Measurements from ENCODE around the gene UBE4A. TPM values are rescaled to one million over a fixed set of nuclear protein-coding genes. Genes with fewer than 3 reads are reported as not detected.

The UBE4A gene
- total and polyA plus RNA-seq, 10 of the 15 experiments (the other 5 are each of a cell fraction or from before 2014, with no cell fraction given), result 6.2 to 39.6 (median 30.3) TPM

GRCh38 chr11:118443590-118444218, 84.3 kb downstream of the UBE4A start (continued):
- TF ChIP-seq BCL3 (IDR thresholded peaks at IDR 0.05; ENCODE audit: borderline replicate concordance, insufficient read depth, low read depth, low read length, poor library complexity, severe bottlenecking) (peak; percentile 77), RBBP5 (conservative IDR thresholded peaks at IDR 0.05) (no peak), MLLT1 (IDR thresholded peaks at IDR 0.05) (no peak), HDGF (IDR thresholded peaks at IDR 0.05) (no peak), IKZF2 (IDR thresholded peaks at IDR 0.05) (peak; percentile 26 to 50; a peak in 3 of 4 replicates), SRF (IDR thresholded peaks at IDR 0.05; ENCODE audit: low read depth in 2 of 2, low read length in 2 of 2) (no peak), EGR1 (IDR thresholded peaks at IDR 0.05; ENCODE audit: borderline replicate concordance in 1 of 2, low read depth in 2 of 2, low read length in 2 of 2) (no peak), CHD1 (IDR thresholded peaks at IDR 0.05; ENCODE audit: low read depth, low read length) (no peak), GATAD2B (conservative IDR thresholded peaks at IDR 0.05; ENCODE audit: low read depth) (no peak), MEF2B (IDR thresholded peaks at IDR 0.05; ENCODE audit: partially characterized antibody, poor library complexity, severe bottlenecking) (no peak), POLR2AphosphoS2 (IDR thresholded peaks at IDR 0.05; ENCODE audit: low read depth, low read length) (no peak), RUNX3 (IDR thresholded peaks at IDR 0.05; ENCODE audit: low read length) (peak; percentile 59; the same call in 1 of the 2 replicates), PBX3 (IDR thresholded peaks at IDR 0.05; ENCODE audit: insufficient replicate concordance, low read depth, low read length) (no peak), ASH2L (IDR thresholded peaks at IDR 0.05; ENCODE audit: borderline replicate concordance, low read depth) (0 out of 2 replicates have a peak, but pooled peaks have one; percentile 41), RAD21 (IDR thresholded peaks at IDR 0.05; ENCODE audit: insufficient read depth, low read depth, low read length) (no peak), ETV6 (conservative IDR thresholded peaks at IDR 0.05 in 1 of 2, IDR thresholded peaks at IDR 0.05 in 1 of 2; ENCODE audit: borderline replicate concordance in 1 of 2, low read depth in 1 of 2) (peak in 1 of 2 experiments; percentile 43; a peak in 1 of 4 replicates), MTA2 (IDR thresholded peaks at IDR 0.05; ENCODE audit: low read depth) (peak; percentile 80), RELA (IDR thresholded peaks at IDR 0.05; ENCODE audit: borderline replicate concordance, partially characterized antibody) (peak; percentile 97), ZNF687 (IDR thresholded peaks at IDR 0.05) (no peak), ZNF217 (IDR thresholded peaks at IDR 0.05) (peak; percentile 44; the same call in 1 of the 2 replicates), NR2C2 (IDR thresholded peaks at IDR 0.05; ENCODE audit: borderline replicate concordance, control insufficient read depth, insufficient read length, low read depth) (no peak)
